Left colon (tissue), 2 donors: ENCODE measurements around the gene NPM3. TPM values are rescaled to one million over a fixed set of nuclear protein-coding genes. Genes with fewer than 3 reads are reported as not detected.

Experiments
- ATAC-seq: fragments of 200-7000 bp; cut with Tn5 transposase; one replicate; pipeline ENCODE4 v1.9.1; 2020; ENCODE audit warnings: mild to moderate bottlenecking, moderate library complexity
- DNase-seq, 2 donors: peaks; one replicate each; pipeline ENCODE4 v3.0.0-alpha.2; 2020
- intact Hi-C, 2 donors: fragments of 100-400 bp; cut with DNase I in 1 of 2; cut with micrococcal nuclease in 1 of 2; formaldehyde crosslinking; loops; one replicate each; pipeline versions ENCODE4 v1.11.2 to v1.14.0; 2022; cut with DNase I, micrococcal nuclease
- total RNA-seq, 2 donors: library from RNA; stranded (reverse); fragmentation: NEBNext Ultra II Directional; extraction: Animal tissue kit (Norgen Biotek cat#: 25700); gene quantifications; one replicate each; pipeline ENCODE4 v1.2.1, GENCODE V29; 2021
- donor health status: DM: no; HTN: no; CAD: no.
- donor health status: DM: yes; HTN: yes; CAD: no.

NPM3 gene
- total RNA-seq, 2 donors from 2014 or later = 17.9 to 22.1 TPM

DNA sequence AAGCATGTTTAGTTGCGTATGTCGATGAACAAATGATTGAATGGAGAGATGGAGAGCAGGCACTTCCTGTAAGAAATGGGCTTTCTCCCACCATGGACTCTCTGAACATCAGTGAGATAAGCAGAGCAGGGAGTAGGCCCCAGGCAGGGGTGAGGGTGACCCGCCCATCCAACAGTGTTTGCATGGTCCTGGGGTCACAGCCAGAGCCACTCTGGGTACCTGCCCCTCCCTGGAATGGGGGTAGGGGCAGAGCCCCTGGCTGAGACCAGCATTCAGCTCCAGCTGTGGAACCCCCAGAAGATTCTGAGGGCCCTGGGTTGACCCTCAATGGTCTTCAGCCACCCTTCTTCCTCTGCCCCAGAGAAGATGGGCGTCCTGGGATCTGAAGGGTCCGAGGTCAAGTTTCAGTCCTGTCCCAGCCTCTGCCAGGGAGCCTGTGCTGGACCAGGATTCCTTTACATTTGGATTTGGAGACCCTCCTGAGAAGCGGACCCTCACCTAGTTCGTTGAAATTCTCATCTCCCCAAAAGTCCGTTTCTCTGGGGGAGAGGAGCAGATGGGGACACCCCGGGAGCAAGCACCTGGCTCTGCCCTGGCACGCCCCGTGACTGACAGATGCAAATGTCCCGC is 5.0 kb downstream of the NPM3 start:
- intact Hi-C loops = loop anchor here in 1 of 2 donors (10.0 kb wide), 1 partner anchor 563 kb away; no protein-coding TSS in a partner anchor
- DNase-seq = no peak
- ATAC-seq = no peak

GRCh38 chr10:101777619-101778145 is 5.6 kb downstream of the NPM3 start:
- DNase-seq = no peak
- intact Hi-C loops = loop anchor here in 1 of 2 donors (10.0 kb wide), 1 partner anchor 563 kb away; no protein-coding TSS in a partner anchor
- ATAC-seq = no peak

- DNase-seq = no peak
- no peak for ATAC-seq
- intact Hi-C loops = loop anchor here in 1 of 2 donors (10.0 kb wide), 1 partner anchor 561 kb away; no protein-coding TSS in a partner anchor
These were observed 7.0 kb downstream of the NPM3 start for GRCh38 chr10:101776161-101776817.

GRCh38 chr10:101775273-101776160 is 7.7 kb downstream of the NPM3 start, which contains the start of gene FGF8:
Gene FGF8 (minus strand): TSS chr10:101776114. CDS start chr10:101775900, 214 bp downstream.
- DNase-seq (no peak), ATAC-seq (no peak)
- intact Hi-C loops = loop anchor here in 1 of 2 donors (10.0 kb wide), 1 partner anchor 561 kb away; no protein-coding TSS in a partner anchor

GRCh38 chr10:101774589-101775272 is 8.5 kb downstream of the NPM3 start:
- intact Hi-C loops = loop anchor here in 1 of 2 donors (10.0 kb wide), 1 partner anchor 560 kb away; no protein-coding TSS in a partner anchor
- ATAC-seq = no peak
- no peak for DNase-seq

- ATAC-seq = no peak
- intact Hi-C loops = loop anchor here in 1 of 2 donors (10.0 kb wide), 1 partner anchor 559 kb away; no protein-coding TSS in a partner anchor
- no peak for DNase-seq
These were observed 9.2 kb downstream of the NPM3 start for GRCh38 chr10:101773923-101774588.

GRCh38 chr10:101772895-101773761 is 10.1 kb downstream of the NPM3 start:
- intact Hi-C loops = loop anchor here in 1 of 2 donors (10.0 kb wide), 1 partner anchor 558 kb away; no protein-coding TSS in a partner anchor
- ATAC-seq (no peak), DNase-seq (no peak)

GRCh38 chr10:101772017-101772894 is 11.0 kb downstream of the NPM3 start:
- intact Hi-C loops = loop anchor here in 1 of 2 donors (10.0 kb wide), 1 partner anchor 557 kb away; no protein-coding TSS in a partner anchor
- DNase-seq = no peak
- ATAC-seq = no peak

GRCh38 chr10:101771380-101771779 is 11.9 kb downstream of the NPM3 start:
- ATAC-seq (no peak), DNase-seq (no peak)
- intact Hi-C loops = loop anchor here in 1 of 2 donors (10.0 kb wide), 1 partner anchor 557 kb away; no protein-coding TSS in a partner anchor

DNA sequence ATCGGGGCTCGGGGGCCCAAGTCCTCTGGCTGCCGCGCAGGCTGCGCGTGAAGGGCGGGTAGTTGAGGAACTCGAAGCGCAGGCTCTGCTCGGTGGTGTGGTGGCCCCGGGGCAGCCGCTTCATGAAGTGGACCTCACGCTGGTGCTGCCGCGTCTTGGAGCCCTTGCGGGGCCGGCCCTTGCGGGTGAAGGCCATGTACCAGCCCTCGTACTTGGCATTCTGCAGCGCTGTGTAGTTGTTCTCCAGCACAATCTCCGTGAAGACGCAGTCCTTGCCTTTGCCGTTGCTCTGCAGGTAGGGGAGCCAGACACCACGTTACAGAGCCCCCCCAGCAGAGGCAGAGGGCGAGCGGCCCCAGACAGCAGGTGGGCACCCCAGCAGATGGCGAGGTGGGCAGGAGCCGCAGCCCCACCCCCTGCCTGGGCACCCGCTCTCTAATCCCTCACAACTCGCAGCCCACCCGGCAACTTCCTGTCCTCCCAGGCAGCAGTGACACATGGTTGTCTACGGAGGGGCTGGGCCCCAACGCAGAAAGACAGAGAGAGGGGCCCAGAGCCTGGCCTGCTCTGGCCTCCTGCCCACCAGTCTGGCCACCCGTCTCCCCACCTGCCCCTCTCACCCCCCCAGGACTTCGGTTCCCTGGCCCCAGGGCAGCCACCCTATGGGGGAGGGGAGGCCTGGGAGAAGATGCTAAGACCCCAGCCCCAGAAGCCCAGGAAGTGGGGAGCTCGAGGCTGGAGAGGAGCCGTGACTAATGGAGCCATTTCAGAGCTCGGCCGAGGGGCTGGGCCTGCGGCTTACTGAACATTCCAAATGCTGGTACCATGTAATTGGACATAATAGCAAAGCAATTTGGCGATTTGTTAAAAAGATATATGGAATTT is 12.7 kb downstream of the NPM3 start:
- DNase-seq = no peak
- intact Hi-C loops = loop anchor here in 1 of 2 donors (10.0 kb wide), 1 partner anchor 556 kb away; no protein-coding TSS in a partner anchor
- ATAC-seq = no peak

GRCh38 chr10:101769541-101770180 is 13.6 kb downstream of the NPM3 start:
- intact Hi-C loops = loop anchor here in 1 of 2 donors (10.0 kb wide), 1 partner anchor 555 kb away; no protein-coding TSS in a partner anchor
- no peak for ATAC-seq
- DNase-seq = no peak

DNA sequence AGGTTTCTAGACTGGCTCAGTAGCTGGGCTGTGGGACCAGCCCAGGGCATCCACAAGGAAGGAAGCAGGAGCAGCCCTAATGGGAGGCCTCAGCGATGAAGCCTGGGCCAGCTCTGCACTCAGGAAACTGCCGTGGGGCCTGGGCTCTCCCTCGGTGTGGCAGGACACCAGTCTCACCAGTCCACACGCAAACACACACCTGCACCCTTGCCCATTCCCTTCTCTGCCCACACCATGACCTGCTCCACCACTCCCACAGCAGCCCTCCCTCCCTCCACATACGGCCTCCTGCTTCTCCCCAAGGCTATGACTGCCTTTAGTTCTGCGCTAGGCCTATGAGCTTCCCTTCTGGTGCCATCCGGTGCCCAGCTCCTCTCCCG is 14.5 kb downstream of the NPM3 start:
- intact Hi-C loops = no loop called here
- ATAC-seq (no peak), DNase-seq (no peak)

- no peak for DNase-seq
- intact Hi-C loops = no loop called here
- ATAC-seq = no peak
These were observed 15.1 kb downstream of the NPM3 start for GRCh38 chr10:101767966-101768790.
